Testis (tissue), 2 donors: ENCODE results near the gene CARHSP1.

ENCODE experiments used
- CTCF ChIP-seq, 3 experiments: fragments of 450-650 bp in 2 of 3; fragments of 200-600 bp in 1 of 3; sonication (generic) in 1 of 3; IDR thresholded peaks; one replicate each; pipeline ENCODE4 v1.5.1; 2016 to 2019; ENCODE audit warnings: antibody characterized with exemption in 3 of 3, mild to moderate bottlenecking in 2 of 3, moderate library complexity in 1 of 3
- POLR2A ChIP-seq: fragments of 450-650 bp; IDR thresholded peaks from one replicate; pipeline ENCODE4 v1.6.1; 2017; ENCODE audit warnings: antibody characterized with exemption, mild to moderate bottlenecking, moderate library complexity

- no peak for TF ChIP-seq CTCF (IDR thresholded peaks at IDR 0.05)
- no peak for TF ChIP-seq POLR2A
These were observed 36.7 kb downstream of the CARHSP1 start for GRCh38 chr16:8831871-8832716.
